Camera-type eye (tissue), 1 donor: ENCODE data around the gene SLC19A2. TPM values are rescaled to one million over a fixed set of nuclear protein-coding genes. Genes with fewer than 3 reads are reported as not detected.

ENCODE experiments used
- total RNA-seq: library from RNA; depleted of rRNA; stranded (reverse); fragments of >200 nt; gene quantifications from one replicate; pipeline ENCODE4 v1.2.3, GENCODE V29; 2014

SLC19A2 gene
- 44.3 TPM for total RNA-seq

GRCh38 chr1:169485431-169486280 lies at the start of gene SLC19A2:
TSS of gene SLC19A2 (minus strand) at chr1:169485944. CDS start at chr1:169485766, 178 bp downstream.

GRCh38 chr1:169427081-169427641 lies 58.6 kb downstream of the SLC19A2 start, which contains the start of gene CCDC181:
TSS of gene CCDC181 (minus strand) at chr1:169427474. CDS start at chr1:169424927, 2,547 bp downstream.

Other genes starting within 250 kb of the SLC19A2 start
- gene NME7, start 118.1 kb downstream of the SLC19A2 start, total RNA-seq: 70.1 TPM
- 45.5 TPM for gene BLZF1, start 117.7 kb downstream of the SLC19A2 start, total RNA-seq
- 57.0 TPM for gene CCDC181, start 58.5 kb downstream of the SLC19A2 start, total RNA-seq
- 11.3 TPM for gene F5, start 100.5 kb upstream of the SLC19A2 start, total RNA-seq
- 9.5 TPM for gene SELP, start 144.2 kb upstream of the SLC19A2 start, total RNA-seq
- 5.2 TPM for gene SELL, start 225.7 kb upstream of the SLC19A2 start, total RNA-seq
- 6.9 TPM for gene SELE, start 248.1 kb upstream of the SLC19A2 start, total RNA-seq